GM18517 (cell line): ENCODE measurements around the gene SLC6A1.

Experiments used
- ATAC-seq: cut with Tn5 transposase; IDR thresholded peaks from one replicate; pipeline ENCODE4 v1.9.1; 2021; ENCODE audit warnings: mild to moderate bottlenecking, moderate library complexity; ENCODE audit not compliant: unreplicated experiment

SLC6A1 gene

DNA sequence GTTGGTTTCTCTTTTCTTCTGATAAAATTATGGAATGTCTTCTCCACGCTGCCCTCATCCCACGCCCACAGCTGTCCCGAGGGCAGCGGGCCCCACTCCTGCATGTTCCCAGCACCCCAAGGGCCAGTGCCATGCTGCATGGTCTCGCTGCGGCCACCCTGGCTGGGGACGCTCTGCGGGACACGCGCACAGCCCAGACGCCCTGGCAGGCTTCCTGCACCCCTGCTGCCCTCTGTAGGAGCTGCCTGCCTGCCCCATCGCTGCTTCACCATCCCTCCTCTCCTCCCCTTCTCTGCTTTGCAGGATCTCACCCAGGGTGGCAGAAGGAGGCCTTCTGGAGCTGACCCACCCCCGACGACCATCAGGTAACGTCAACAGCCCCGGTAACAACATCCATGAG is 22.8 kb downstream of the SLC6A1 start:
- ATAC-seq = no peak

DNA sequence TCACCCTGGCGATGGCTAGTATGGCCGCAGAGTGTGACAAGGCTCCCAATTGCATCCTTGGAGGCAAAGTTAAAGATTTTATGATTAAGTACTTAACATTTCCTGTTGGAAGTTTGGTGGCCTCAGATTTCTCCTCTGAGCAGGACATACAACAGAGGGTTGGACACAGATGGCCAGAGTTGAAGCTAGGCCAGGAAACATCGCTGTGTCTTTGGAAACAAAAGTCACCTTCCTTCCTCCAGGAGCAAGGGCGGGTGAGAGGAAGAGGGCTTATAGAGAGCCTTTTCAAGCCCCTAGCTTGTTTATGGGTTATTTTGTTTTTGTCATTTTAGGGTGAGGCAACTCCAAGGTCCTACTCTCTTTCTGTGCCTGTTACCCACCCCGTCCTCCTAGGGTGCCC is 24.2 kb downstream of the SLC6A1 start:
- no peak for ATAC-seq

DNA sequence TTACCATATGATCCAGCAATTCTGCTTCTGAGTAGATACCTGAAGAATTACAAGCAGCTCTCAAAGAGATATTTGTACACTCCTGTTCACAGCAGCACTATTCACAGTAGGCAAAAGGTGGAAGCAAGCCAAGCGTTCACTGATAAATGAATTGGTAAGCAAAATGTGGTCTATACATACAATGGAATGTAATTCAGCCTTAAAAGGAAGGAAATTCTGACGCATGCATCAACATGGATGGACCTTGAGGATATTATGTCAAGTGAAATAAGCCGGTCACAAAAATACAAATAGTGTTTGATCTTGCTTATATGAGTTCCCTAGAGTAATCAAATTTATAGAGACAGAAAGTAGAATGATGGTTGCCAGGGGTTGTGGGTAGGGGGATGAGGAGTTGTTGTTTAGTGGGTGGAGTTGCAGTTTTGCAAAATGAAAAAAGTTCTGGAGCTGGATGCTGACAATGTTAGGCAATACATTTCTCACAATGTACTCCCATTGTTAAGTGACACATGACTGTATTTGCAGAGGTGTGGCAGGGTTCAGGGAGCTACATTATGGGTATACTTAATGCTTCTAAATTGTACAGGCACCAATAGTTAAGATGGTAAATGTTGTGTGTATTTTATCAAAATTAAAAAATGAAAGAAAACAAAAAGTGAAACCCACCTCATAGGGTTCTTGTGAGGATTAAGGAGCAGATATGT is 26.7 kb downstream of the SLC6A1 start:
- ATAC-seq = no peak

DNA sequence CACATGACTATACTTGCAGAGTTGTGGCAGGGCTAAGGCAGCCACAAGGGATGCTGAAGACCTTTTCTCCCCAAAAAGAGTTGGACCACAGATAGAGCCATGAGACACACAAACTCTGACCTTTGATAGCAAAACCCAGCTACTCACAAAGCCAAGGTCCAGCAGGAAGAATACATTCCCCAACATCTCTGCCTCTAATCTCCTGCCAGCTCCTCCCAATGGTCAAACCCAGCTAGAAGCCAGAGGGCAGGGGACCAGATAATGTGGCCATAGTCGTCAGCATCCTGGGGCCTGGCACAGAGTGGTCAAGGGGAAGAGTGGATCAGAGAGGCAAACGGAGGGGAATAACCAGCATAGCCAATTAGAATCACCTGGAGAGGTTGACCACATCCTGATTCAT is 28.2 kb downstream of the SLC6A1 start:
- ATAC-seq = no peak

DNA sequence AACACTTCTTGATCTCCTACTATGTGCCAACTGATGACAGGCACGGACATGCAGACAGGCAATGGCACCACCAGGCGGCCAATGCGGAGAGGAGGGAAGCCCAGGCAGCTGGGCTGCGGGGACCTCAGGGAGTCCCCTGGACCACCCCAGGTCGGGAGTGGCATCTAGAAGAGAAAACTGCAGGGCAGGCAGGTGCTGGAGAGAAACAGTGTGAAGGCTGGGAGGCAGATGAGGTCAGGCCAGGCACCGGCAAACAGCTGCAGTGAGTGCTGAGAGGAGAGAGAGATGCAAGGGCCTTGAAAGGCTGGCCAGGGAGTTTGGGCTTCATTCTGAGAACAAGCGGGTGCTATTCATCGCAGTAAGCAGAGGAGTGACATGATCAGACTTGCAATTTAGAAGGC is 29.1 kb downstream of the SLC6A1 start:
- no peak for ATAC-seq

DNA sequence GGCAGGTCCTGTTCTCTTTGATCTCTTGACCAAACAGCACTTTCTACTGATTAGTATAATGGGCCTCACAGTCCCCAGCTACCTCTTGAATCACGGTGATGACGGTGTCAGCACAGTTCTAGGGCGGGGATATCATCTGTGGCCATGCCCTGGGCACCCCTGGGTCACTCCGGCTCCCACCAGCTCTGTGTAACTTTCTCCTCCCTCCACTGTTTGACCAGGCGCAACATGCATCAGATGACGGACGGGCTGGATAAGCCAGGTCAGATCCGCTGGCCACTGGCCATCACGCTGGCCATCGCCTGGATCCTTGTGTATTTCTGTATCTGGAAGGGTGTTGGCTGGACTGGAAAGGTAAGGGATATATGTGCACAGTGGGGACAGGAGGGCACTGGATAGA is 29.6 kb downstream of the SLC6A1 start:
- ATAC-seq = no peak

DNA sequence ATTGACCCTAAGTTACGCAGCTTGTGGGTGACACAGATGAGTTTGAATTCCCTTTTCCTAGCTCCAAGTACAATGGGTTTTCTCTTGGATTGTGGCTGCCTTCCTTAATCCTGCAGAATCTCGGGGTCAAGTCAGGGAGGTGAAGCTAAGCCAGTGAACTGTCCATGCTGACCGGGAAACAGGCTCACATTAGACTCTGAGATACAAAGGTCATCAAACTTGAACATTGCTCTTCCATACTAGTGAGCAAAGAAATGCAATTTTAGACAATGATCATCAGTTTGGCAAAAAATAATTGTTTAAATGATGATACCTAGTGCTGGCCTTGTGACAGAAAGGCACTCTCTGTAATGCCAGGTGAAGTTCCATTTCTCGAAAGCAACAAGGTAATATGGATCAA is 31.6 kb downstream of the SLC6A1 start:
- no peak for ATAC-seq

DNA sequence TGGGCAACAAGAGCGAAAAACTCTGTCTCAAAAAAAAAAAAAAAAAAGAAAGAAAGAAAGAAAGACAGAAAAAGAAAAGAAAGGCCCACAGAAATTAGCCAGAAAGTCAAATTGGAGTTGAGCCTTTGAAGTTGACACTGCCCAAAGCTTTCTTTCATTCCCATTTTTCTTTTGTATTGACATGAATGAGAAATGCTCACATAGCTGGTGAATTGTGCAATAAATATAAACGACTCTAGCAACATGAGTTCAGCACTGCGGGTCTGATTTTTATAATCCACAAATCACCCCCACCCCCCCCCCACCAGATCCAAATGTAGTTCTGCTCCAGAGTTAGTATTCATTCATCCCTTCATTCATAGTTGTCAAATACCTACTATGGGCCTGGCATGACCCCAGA is 37.4 kb downstream of the SLC6A1 start:
- ATAC-seq = no peak

DNA sequence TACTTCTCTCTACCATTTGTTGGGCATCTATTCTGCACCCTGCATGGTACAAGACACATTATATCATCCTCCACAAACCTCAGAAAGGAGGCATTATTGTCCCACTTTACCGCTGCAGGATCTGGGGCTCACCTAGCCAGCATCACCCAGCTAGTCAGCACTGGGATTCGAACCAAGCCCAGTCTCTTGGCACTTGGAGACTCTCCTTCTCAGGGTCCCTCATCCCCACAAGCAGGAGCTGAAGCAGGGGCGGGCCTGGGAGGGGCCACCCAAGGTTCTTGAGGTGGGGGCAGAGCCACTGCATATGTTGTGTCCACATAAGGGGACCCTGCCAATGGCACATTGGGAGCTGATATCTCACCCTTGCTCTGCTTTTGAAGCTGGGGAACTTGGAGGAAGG is 41.3 kb downstream of the SLC6A1 start:
- no peak for ATAC-seq

DNA sequence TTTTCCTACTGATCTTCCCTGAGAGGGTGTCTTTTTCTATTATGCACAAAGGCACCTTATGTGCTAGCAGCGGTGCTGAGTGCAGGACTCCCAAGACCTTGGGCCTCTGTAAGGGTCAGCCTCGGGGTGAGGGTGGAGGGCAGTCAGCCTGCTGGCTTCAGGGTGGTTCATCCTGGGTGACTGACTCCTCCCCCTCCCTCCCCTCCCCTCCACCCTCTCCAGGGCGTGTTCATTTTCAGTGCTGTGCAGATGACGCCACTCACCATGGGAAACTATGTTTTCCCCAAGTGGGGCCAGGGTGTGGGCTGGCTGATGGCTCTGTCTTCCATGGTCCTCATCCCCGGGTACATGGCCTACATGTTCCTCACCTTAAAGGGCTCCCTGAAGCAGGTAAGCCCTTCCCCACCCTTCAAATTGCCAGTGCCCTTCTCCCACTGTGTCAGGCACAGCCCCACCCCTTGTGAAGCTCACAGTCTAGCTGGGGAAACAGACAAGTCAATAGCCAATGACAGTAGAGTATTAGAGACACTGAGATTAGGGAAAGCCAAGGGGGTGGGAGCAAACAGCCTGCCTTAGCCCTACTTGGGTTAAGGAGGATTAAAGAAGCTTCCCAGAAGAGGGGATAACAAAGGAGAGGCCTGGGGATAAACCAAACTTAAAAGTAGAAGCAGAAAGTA is 41.9 kb downstream of the SLC6A1 start:
- no peak for ATAC-seq

DNA sequence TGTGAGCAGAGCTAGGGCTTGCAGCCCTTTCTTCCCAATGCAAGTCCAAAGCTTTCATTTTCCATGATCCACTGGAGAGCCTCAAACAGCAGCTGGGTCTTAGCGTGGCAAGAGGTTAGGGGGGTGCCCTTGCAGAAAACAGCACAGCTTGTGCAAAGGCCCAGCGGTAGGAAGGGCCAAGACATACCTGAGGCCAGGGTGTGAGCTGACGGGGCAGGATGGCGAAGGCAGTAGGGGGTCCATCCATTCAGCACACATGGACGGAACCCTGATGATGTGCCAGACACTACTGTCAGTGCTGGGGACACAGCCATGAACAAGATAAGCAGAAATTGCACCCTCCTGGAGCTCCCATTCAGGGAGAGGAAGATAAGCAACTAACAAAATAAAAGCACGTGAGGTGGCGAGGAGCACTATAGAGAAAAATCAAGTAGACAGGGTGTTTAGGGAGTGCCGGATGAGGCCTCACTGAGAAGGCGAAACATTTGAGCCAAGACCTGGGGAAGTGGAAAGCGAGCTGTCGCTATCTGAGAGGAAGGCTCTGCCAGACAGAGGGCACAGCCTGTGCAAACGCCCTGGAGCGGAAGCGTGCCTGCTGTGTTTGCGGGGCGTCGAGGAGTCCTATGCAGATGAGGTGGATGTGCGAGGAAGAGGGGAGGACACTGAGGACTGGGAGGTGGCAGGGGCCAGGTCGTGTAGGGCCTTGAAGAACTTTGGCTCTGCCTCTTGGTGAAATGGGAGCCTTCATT is 43.4 kb downstream of the SLC6A1 start:
- no peak for ATAC-seq

DNA sequence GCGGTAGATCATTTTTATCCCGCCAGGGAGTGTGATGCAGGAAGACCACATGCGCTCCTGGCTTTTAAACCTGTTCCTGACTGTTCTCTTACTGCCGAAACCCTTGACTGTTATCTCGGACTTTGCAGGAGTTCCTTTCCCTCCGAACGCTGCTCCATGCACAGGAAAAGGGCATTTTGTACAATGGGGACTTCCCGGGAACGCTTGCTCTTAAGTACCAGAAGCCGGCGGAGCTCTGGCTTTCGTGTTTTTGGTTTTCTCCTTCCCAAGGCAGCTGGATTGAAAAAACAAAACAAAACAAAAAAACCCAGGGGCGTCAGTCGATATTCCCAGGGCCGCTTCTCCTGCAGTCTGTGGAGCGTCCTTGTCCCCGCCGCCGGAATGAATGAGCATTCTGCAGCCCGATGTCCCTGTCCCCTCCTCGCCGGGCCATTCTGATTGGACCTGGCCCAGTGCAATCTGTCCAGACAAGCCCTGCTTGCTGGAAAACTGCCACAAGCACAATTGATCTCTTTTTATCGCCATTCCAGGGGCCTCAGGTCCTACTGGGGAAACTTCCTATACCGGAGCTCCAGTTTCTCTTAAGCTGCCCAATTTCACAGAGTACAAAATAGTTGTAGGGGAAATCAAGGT is 44.8 kb downstream of the SLC6A1 start:
- no peak for ATAC-seq

DNA sequence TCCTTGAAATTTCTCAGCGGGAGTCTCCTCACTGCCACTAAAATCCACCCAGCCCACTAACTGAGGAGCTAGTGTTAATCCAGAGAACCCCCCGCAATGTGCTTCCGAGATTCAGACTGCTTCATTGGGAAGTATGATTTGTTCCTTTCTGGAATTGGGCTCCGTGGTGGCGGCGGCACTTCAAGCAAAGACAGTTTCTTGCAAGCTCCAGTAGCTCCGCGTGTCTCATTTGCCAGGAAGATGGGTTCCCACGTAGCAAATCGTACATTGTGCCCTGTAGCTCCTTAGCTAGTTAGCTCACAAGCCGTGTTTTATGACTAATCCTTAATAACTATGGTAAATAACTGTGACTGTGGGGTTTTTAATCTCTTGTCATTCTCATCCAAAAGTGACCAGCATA is 45.4 kb downstream of the SLC6A1 start:
- ATAC-seq = no peak

DNA sequence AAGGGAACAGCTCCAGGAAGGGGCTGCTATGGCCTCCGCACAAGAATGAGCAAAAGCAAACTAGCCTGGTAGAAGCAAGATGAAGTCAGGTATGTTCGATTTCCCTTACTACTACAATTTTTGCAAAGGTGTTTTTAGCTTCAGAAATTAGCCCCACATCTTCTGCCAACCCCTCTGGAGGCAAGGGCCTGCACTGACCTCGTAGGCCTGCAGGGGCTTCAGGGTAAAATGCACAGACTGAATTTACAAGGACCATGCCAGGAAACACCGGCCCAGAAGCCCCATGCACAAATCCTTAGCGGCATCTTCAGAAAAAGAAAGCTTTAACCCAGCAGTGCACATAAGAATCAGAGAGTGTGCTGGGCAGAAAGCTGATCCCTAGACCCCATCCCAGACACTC is 53.0 kb downstream of the SLC6A1 start:
- ATAC-seq = no peak

DNA sequence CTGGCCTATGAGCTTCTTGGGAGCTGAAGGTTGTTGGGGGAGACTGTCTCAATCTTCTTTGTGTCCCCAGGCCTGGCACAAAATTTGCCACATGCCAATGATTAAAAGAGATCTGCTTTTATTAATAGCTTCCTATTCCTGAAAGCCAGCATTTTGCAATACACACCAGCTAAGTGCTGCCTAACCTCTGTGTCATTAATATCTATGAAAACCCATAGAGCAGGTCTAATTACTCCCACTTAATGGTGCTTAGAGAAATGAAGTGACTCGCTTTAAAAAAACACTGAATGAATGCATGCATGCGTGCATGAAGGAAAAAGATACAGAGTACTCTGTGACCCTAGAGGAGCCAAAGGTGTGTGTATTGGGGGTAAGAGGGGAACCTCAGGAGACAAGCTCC is 55.0 kb downstream of the SLC6A1 start:
- ATAC-seq = no peak

DNA sequence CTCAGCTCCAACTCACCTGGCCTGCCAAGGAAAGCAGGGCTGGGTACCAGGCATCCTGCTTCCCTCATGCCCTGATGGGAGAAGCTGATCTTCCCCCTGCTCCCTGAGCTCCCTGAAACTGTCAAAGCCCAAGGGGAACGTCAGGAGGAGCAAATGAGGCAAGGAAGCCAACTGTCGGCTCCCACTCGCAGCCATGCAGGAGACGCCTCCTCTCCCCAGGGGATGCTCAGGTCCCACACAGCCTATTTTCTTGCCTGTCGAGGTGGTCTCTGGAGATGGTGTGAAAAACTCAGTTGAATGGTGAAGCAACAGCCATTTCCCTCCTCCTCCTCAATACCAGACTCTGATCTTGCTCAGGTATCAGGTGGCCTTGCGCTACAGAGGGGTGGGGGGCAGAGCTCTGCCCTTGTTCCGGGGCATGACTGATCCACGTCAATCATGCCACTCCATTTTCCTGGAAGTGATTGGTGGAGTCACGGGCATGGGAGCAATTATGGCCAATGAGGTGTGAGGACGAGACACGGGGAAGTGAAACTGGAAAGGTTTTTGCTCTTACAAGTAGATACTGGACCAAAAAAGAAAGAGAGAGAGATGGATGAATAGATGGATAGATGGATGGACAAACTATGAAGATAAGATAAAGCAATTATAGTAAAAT is 58.2 kb downstream of the SLC6A1 start:
- no peak for ATAC-seq

DNA sequence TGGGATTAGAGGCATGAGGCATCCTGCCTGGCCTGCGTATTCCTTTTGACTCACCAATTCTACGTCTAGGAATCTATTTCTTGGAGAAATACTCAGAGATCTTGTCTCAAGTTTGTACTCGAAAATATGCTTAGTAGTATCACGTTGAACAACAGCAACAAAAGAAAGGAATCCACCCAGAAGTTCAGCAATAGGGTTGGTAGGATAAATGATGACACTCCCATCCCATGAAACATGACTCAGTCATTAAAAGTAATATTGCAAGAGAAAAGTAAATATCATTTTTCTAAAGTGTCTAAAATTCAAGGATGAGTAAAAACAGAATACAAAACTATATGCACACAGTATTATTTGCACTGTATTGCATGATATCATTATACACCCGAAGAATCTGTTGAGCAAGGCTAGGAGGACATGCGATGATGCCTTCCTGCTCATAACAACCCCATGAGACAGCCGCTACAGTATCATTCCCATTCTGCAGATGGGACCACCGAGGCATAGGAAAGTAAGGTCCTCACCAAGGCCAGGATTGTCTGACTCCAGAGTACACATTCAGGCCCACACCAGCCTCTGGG is 61.5 kb downstream of the SLC6A1 start:
- no peak for ATAC-seq

DNA sequence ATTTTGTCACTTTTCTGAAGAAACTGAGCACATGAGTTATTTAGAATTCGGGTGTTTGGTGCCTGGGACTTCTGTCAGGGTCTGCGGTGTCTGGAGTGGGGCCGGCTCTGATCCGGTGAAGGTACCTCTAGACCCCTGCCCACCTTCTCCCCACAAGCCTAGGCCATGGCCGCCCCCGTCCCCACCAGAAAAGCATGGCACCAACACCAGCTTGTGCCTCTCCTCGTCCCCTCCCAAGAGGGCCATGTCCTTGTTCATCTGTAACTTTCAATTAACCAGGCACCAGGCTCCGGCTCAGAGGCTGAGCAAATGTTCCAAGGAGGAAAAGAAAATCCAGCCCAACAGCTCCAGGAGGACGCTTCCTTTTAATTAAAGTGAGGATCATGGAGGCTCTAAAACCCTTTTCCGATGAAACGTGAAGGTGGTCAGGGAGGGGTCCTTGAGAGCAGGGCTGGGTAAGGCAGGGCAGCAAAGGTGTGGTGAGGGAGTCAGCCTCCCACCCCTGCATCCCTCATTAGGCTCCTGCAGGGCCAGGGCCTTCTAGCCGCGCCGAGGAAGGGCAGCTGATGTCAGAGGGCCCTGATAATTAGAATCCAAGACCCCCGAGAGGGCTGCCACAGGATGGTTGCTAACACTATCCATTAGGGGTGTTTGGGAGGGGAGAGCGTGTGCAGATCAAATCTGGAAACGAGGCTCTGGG is 62.3 kb downstream of the SLC6A1 start:
- ATAC-seq = no peak

DNA sequence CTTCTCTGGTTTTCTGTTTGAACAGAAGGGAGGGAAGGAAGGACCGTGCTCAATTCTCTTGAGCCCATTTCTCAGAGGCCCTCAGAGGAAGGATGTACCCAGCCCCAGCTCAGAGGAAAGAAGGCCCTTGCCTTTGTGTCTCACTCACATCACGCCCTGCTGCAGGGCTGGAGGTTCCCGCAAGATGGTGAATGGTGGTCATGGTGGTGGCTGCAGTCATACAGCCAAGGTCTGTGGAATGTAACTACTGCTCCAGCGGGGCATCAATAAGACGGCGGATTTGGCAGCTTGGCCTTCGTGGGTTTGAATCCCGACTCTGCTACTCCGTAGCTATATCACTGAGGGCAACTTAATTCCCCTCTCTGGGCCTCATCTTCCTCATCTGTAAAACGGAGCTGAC is 62.9 kb downstream of the SLC6A1 start:
- no peak for ATAC-seq

DNA sequence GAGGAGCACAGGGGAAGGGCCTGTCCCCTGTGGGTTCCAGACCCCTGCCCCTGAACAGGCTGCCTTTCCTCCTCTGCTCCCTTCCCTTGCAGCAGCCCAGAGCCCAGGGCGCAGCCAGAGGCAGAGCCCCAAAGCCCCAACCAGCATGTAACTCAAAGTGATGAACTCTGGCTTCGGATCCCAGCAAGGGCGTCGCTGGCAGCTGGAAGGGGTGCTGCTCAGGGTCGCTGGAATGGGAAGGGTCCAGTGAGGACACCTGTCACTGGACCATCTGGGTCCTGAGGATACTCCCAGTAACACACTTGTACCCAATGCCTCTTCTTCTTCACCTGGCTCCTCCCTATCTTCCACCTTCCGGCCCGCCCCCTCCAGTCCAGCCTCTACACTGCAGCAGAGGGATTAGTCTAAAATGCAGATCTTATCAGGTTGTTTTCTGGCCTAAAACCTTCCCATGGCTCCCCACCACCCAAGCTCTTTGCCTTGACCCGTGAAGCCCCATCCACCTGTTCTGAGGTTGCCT is 64.0 kb downstream of the SLC6A1 start:
- ATAC-seq = no peak
